GM10266 (cell line): ENCODE data around the gene DAGLB.
"Not testable (repeated sequence)": the region's sequence is repeated elsewhere in the genome, so short reads cannot be mapped to it uniquely, and the experiment has no call there.

Experiments
- DNase-seq: peaks from one replicate; pipeline ENCODE4 v3.0.0; 2012; ENCODE audit errors: extremely low spot score
- CTCF ChIP-seq: IDR thresholded peaks from 2 replicates; pipeline ENCODE4 v1.5.1; 2012; ENCODE audit warnings: mild to moderate bottlenecking, low read depth; ENCODE audit not compliant: control insufficient read depth, insufficient read depth; ENCODE audit errors: missing control alignments

The DAGLB gene

GRCh38 chr7:6460990-6461584, 13.3 kb upstream of the DAGLB start:
- TF ChIP-seq CTCF: no peak
- no peak for DNase-seq

GRCh38 chr7:6460303-6460702, 12.5 kb upstream of the DAGLB start:
- DNase-seq: no peak
- TF ChIP-seq CTCF: no peak

- not testable (repeated sequence) for DNase-seq
Observed at GRCh38 chr7:6458676-6459075, 10.9 kb upstream of the DAGLB start.

- DNase-seq: no peak
- no peak for TF ChIP-seq CTCF
Observed at GRCh38 chr7:6453734-6454133, 6.0 kb upstream of the DAGLB start.

- DNase-seq: no peak
- no peak for TF ChIP-seq CTCF
Observed at GRCh38 chr7:6451224-6451705, 3.5 kb upstream of the DAGLB start.

GRCh38 chr7:6450591-6450990, 2.8 kb upstream of the DAGLB start:
- not testable (repeated sequence) for DNase-seq

- DNase-seq: not testable (repeated sequence)
Observed at GRCh38 chr7:6449884-6450283, 2.1 kb upstream of the DAGLB start.

- TF ChIP-seq CTCF: no peak
- DNase-seq: no peak
Observed at GRCh38 chr7:6448943-6449543, 1.3 kb upstream of the DAGLB start.

GRCh38 chr7:6446838-6447580, 745 bp downstream of the DAGLB start:
- no peak for TF ChIP-seq CTCF
- DNase-seq: peak; percentile 28
